NCI-H1436 treated with DMSO at 0.1 percent for 48 hours (cell line): ENCODE data around the gene ACTA2.

Experiments used
- DNase-seq: peaks from one replicate; lab custom pipeline; 2025; lab: John Stamatoyannopoulos, UW

The ACTA2 gene

GRCh38 chr10:88890681-88891381 lies 61.7 kb downstream of the ACTA2 start:
- no peak for DNase-seq

GRCh38 chr10:88889559-88890337 lies 62.8 kb downstream of the ACTA2 start:
- no peak for DNase-seq

DNA sequence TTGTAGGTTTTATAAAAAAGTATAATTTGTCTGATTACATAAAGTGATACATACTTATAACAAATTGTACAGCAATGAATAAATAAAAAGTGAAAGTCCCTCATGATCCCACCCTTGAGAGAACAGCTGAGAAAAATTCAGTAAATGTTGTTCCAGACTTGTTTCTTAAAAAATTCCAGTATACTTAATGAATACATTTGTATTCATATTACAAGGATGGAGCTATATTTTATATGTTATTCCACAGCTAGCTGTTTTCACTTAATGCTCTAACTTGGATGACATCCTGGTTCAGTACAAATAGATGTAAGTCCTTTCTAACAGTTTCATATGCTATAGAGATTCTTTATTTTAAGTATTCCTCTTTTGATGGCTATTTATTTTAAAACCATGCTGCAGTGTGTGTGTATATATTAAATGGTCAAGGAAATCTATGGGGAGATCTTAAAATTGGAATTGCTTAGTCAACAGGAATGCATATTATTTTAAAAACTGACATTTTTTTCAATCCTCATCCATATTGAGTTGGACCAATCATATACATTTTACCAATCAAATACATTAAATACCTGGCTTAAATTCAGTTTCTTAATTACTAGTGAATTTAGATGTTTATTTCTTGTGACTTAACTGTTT lies 63.6 kb downstream of the ACTA2 start:
- no peak for DNase-seq

DNA sequence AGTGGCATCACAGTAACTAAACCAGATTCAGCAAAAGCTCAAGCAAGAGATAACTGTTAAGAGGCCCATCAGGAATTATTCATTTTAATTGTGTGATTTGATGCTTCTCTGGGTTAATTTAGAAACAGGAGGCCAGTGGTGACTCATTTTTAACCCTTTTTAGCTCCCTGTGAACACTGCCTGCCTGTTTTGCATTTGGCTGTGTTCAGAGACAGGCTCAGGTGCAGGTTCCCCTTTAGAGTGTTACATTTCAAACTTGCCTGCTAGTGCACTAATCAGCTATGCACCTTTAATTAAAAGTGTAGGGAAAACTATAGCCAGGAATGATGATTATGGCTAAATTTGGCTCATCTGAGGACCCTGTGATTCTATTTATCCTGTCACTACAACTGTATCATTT lies 66.0 kb downstream of the ACTA2 start:
- no peak for DNase-seq
